Iris pigment epithelial cell (primary cell): ENCODE data around the gene SLF1.
A peak's percentile ranks its signal among the peaks of the same experiment; 100 is the strongest.
"Not testable (repeated sequence)": the region's sequence is repeated elsewhere in the genome, so short reads cannot be mapped to it uniquely, and the experiment has no call there.

Experiments used
- DNase-seq: peaks from one replicate; pipeline ENCODE4 v3.0.0-alpha.2; 2011; ENCODE audit warnings: low read depth

Gene SLF1

DNA sequence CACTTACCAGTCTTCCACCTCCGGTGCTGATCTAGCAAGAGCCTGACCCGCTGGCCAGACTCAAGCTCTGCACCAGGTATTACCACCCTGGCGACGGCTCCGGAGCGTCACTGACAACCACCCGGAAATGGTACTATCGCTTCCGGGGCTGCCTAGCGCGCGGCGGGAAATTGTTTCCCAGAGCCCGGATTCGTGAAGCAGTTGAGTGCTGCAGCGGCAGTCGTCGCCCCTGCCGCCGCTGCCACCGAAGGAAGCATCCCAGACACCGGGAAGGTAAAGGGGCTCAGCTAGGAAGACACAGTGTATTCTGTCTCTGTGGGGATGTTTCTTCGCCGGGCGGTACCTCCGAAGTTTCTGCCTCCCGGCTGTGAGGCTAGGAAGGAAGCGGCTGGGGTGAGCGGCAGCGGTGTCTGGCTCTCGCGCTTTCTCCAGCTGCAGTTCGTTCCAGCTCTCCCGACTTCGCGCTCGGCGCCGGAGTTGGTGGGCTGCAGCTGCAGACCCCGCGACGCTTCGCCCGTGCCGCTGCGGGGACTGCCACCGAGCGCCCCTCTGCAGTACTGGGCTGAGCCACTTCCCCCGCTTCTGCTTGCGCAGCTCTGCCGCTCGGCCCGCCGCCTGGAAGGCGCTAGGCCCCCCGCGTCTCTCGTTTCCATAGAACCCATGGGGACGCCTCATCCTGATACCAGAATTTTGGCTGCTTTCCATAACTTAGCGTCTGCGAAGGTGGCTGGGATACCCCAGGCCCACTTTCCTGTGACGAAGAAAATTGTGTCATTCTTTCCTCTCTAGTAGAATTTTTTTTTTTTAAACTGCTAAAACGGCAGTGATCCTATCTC is at the start of gene SLF1, which contains the start of gene KIAA0825:
Gene SLF1, plus strand, starts transcription at position 177 of the 836 bp plus-strand sequence. CDS start 10,142 bp downstream, outside the sequence.
Gene KIAA0825, minus strand, starts transcription at position 112 of the 836 bp plus-strand sequence. CDS start 81,478 bp downstream, outside the sequence.
- DNase-seq, result peak; percentile 93

DNA sequence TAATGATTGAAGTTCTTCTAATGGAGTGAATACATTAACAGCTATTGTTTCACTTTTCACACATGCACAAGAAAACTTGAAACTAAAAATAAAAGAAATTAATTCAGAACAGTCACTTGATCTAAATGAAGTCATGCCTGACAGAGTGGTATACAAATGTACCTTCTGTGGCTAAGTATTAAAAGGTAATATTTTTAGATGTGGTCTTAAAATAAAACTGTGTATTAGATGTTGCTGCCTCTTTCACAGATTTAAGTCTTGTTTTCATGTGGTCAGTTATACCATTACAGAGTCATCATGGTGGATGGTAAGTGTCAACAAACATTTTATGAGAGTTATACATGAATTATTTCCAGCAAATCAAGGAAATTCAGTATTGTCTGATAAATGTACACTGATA is 47.1 kb upstream of the SLF1 start:
- DNase-seq, result no peak

DNA sequence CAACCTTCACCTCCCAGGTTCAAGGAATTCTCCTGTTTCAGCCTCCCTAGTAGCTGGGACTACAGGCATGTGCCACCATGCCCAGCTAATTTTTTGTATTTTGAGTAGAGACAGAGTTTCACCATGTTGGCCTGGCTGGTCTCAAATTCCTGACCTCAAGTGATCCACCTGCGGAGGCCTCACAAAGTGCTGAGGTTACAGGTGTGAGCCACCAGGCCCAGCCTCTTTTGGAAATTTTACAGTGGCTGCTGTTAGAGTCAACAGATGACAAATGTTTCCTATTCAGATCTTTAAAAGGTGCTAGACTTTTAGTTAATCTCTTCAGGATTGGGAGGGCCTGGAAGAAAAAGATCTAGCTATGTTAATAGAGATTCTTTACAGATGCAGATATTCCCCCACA is 45.1 kb upstream of the SLF1 start:
- DNase-seq, result not testable (repeated sequence)

DNA sequence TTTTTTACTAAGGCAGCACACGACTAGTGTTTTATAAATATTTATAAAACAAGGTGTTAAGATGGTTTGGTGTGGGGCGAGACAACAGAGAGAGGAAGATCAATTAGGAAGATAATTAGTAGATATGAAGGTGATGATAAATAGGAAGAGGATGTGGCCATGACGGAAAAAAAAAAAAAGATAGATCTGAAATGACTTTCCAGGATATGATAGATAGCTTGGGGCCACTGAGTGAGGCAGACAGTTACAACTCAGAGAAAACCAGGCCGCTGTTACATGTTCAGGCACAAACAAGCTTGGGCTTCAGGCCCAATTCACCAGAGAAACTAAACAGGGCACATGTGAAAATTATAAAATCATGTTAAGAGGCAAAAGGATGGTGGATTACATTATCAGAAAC is 43.3 kb upstream of the SLF1 start:
- DNase-seq, result no peak

DNA sequence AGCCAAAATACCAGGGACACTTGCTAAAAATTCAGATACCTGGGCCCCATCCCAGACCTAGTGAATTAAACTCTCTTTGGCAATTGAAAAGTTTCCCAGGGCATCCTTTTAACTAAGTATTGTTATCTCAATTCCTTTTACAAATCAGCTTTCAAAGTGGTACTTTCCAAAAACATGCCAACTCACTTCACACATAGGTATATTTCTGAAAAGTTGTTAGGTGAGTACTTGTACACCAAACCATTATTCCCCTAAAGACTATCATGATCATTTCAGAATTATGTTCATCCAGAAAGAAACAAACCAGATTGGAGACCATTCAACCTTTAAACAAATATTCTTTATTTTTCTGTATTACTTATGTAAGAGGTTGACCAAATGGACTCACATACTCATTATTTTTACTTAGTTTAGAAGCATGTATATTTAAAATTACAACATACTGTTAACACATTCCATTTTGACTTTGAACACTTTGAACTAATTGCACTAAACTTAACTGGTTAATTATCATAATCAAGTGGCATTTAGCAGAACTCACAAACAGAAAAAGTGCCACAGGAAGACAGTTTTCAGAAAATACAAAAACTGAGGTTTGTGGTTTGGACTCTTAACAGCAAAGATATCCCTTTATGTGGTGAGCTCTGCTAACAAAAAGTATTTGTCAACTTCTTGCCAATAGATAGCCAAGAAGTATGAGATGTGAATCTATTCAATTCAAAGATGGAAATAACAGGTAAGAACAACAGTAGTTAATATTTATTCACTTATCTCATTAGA is 40.8 kb upstream of the SLF1 start:
- DNase-seq, result no peak

DNA sequence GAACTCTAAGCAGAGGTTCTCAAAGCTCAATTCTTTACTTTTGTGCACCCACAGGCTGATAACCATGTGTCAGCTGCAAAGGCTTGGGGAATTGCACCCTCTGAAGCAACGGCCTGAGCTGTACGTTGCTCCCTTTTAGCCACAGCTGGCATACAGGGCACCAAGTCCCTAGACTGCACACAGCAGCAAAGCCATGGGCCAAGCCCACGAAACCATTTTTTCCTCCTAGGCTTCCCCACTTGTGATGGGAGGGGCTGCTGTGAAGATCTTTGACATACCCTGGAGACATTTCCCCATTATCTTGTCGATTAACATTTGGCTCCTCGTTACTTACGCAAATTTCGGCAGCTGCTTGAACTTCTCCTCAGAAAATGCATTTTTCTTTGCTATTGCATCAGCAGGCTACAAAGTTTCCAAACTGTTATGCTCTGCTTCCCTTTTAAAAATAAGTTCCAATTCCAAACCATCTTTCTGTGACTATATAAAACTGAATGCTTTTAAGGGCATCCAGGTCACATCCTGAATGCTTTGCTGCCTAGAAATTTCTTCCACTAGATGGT is 23.1 kb upstream of the SLF1 start:
- no peak for DNase-seq

DNA sequence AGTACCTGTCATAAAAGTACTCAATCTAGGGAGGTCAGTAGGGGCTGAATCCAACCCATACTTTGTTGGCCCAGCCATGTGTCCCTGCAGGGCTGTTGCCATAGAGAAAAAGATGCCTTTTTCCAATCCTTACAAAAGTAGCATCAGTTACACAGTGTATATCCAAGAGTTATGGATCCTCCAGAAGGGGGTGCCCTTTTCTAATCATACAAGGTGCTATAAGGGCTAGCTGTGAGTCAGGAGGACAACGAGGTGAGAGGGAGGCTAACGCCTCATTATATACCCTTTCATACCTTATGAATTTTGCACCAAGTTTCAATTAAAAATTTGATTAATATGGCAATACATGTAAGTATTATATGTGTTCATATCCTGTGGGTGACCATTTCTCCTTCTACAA is 4.9 kb upstream of the SLF1 start:
- peak; percentile 53 for DNase-seq

DNA sequence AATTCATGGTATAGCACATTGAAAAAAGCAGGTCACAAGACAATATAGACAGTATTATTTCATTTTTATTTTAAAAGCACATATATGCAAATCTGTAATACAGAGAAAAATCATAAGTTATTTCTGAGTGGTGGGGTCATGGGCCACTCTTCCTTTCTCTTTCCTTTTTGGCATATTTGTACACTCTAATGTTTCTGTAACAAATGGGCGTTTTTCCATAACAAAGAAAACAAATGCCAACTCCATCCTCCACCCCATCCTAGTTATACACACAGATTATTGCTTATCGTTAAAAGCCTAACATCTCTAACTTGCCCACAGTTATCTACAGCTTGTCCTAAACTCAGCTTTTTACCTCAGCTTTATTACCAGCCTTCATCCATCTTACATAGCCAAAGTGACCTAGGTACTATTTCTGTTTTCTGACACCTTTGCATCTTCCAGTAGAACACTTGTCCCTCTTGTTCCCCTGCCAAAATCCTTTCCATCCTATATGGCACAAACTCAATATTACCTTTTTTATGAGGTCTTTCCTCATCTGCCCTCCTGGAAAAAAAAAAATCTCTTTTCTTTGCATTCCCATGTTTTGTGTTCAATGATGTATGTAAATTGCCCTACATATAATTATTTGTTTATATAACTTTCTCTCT is 4.2 kb upstream of the SLF1 start:
- no peak for DNase-seq

DNA sequence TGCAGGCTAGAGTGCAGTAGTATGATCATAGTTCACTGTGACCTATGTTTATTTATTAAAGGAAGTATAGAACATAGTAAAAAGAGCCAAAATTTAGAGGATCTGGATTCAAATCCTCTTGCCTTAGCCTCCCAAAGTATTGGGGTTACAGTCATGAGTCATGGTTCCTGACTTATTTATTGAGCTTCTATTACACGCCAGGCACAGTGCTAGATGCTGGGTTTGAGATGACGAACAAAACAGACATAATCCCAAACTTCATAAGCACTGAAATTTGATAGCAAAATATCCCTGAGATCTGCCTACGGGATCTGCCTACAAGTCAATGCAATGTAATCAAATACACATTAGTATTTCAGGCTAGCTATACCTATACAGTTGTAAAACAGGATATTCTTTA is 2.6 kb upstream of the SLF1 start:
- no peak for DNase-seq

DNA sequence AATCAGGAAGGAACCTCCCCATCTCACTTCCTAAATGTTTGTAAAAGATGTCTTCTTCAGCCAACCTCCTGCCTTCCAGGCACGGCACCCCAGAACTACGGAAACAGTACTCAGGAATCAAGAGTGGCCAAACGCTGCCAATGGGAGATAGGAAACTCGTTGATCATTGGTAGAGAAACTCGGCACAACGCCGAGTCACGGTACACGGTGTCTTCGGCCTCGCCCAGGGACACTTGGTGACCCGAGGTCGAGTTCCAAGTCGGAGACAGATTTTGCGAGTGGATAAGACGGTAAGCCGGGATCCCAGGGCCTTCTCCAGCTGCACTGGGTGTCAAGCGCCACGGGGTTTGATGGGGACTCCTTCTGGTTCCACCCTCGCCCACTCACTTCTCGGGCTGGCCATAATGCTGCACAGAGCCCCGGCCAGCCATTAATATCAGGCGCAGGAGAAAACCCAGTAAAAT is 408 bp upstream of the SLF1 start:
- peak; percentile 72 for DNase-seq

DNA sequence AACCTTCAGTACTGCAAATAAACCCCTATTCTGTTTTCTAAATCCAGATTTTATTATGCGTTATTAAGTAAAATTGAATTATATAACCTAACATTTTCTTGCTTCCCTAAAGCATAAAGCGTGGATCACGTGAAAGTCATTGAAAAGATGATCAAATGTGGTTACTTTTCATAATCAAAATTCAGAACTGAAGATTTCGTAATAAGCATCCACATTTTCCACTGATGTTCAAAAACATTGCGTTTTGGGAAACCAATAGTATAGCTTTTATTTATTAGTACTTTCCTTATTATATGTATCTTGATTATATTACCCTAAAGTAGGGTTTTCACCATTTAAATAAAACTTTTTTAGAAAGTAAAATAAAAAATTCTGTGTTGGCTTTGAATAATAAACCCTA is 1.8 kb downstream of the SLF1 start:
- DNase-seq, result no peak

DNA sequence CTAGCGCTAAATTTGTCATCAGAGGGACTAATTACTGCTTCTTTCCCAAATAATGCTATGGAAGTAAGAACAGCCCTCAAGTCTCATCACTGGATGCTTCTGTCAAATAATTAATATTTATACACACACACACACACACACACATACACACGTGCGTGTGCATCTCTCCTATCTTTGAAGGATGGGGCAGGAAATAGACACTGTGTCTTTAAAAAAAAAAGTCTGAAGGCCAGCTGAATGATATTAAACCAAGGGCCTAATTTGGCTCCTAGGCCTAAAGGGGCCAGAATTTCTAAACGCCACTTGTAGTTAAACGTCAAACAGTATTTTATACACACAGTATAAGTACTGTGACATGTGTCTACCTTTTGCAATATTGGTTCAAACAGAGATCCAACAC is 3.3 kb downstream of the SLF1 start:
- no peak for DNase-seq

DNA sequence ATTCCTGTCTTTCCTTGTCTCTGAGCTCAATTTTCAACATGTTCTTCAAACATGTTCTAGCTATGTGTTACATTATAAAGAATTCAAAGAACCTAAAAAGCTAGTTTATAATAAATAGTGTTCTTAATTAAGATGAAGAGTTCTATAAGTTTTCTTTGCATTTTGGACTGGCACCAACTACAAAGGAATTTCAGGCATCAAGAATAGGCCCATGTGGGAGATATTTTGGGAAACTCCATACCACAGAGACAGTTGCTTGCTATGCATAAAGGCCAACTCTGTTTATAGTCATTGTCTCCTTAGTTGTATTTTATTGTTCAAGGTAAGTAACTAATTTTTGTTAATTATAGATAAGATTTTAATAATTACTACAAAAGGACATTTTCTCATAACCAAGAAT is 4.5 kb downstream of the SLF1 start:
- no peak for DNase-seq

DNA sequence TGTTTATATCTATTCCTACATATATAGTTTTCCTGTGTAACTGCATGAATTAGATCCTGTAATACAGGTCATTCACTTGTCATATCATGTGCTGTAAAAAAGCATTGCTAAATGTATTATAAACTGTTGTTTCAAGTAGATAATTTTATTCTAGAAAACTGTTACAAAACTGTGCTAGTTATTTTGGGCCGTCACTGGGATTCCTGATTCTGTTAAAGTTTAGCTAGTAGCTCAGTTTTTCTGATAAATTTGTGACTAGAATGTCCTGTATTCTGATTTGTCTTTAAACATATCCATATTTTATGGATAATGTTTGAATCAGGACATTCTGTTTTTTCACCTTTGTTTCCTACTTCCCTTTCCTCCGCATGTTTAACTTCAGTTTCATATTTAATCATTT is 5.4 kb downstream of the SLF1 start:
- DNase-seq, result no peak

DNA sequence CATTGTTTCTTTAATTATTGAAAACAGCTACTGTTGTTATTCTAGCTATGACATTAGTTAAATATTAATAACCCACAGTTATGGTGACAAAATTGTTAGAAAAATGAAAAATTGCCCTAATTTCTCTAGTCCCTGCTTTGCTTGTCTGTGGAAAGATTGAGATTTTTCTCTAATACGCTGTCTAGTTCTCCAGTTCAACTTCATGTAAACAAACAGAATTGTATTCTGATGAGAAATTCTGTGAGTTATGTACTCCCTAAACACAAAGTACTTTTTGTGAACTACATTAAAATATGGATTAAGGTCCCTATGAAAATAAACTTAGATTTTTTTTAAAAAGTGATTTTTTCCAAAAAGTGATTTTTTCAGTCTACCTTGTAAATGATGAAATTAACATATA is 8.7 kb downstream of the SLF1 start:
- DNase-seq, result peak; percentile 52

DNA sequence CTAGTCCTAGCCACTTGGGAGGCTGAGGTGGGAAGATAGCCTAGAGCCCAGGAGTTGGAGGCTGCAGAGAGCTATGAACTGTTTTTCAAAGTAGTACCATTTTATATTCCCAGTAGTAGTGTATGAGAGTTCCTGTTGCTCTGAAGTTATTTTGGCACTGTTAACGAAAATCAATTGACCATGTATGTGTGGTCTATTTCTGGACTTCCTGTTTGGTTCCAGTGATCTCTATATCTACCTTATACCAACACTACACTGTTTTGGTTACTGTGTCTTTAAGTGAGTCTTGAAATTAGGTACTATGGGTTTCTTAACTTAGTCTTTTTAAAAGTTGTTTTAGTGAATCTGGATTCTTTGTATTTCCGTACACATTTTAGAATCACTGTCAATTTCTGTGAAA is 13.6 kb downstream of the SLF1 start:
- no peak for DNase-seq

DNA sequence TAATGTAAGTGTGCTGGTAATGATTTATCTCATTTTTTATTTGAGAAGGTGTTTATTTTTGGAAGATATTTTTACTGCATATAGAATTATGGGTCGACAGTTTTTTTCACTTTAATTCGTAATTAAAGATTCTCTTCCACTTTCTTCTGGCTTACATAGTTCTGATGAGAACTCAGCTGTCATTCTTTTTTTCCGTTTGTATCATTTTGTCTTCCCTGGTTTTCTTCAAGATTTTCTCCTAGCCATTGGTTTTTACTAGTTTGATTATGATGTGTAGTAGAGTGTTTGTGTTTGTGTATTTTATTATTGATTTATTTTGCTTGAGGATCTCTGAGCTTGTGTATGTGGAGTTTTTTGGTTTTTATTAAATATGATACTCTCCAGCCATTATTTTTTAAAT is 21.7 kb downstream of the SLF1 start:
- DNase-seq, result no peak

DNA sequence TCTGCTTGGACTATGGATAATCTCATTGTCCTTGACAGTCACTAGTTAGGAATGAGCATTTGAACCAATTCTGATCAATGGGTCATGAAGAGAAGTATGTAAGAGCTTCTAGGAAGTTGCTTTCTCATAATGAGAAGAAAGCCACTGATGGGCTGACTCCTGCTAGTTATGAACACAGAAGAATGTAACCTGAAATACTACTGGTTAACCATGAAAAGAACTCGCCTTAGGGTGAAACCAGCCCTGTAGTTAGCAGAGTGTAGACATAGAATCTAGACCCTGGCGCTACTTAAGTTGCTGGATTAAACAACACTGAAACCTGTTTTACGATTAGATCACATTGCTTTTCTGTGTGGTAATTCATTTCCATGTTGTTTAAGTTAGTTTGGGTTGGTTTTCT is 26.6 kb downstream of the SLF1 start:
- no peak for DNase-seq

DNA sequence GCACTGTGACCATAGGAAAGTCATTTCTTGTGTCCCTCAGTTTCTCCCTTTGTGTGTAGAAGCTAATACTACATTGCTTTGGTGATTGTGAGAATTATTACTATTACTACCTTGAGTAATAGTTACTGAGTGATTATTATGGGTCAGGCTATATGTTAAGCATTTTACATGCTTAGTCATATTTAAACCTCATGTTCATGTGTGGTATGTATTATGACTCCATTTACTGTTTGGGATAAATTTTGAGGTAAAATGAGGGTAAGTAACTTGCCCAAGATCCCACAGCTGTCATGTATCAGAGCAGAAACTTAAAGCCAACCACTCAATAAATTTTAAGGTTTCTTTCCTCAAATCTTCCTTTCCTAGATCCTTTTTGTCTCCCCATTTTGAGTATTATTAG is 28.3 kb downstream of the SLF1 start:
- DNase-seq, result no peak

DNA sequence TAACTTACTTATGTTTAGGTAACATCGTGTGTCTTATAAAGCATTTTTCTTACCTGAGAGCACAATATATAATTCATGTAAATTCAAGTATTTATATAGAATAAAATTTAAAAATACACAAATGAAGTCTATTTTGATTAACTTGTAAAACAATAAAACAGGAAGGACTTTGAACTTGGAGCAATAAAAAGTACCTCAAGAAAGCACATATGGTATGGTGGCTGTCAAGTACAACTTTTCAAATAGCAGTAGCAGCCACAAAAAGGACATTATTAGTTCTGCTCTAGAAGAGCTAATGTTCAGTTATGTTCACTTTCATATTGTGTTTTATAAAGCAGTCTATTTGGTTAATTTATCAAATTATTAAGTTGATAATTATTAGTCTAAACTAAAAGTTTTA is 31.4 kb downstream of the SLF1 start:
- DNase-seq, result no peak

DNA sequence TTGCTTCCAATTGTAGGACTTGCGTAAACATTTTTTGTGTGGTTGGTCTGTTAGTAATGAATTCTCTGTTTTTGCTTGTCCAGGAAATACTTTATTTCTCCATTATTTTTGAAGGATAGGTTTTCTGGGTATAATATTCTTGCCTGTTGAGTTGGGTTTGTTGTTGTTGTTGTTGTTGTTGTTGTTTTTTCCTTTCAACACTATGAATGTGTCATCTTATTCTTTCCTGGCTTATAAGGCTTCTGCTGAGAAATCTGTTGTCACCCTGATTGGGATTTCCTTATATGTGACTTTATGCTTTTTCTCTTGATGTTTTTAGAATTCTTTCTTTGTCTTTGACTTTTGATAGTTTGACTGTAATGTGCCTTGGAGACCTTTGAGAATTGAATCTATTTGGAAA is 39.8 kb downstream of the SLF1 start:
- DNase-seq, result no peak

DNA sequence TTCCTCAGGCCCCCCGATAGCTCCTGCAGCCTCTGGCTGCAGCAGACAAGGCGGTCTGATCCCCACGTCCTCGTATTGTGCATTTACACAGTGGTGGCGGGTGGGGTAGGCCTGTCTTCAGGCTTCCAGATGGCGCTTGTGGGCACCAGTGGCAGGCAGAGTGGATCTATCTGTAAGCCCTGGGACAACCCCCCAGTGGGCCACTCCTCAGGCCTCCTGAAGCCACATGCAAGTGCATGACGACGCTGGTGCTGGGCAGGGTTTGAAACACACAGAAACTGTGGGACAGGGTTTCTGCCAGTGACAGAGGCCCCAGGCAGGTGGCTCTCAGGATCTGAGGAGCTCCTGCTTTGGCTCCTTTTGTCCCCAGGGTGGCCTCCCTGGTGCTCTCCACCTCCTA is 42.0 kb downstream of the SLF1 start:
- DNase-seq, result no peak
